IPS DF 6.9 (cell line): Measurements from ENCODE around the gene KLK2.

Experiments
- DNase-seq: peaks from one replicate; pipeline ENCODE4 v3.0.0-alpha.2; 2013; ENCODE audit warnings: low read depth, low spot score
- H3K27ac ChIP-seq: one replicate; pipeline ENCODE4 v1.5.1; 2013; ENCODE audit warnings: low read length, control low read depth
- H3K27me3 ChIP-seq: 2 replicates; pipeline ENCODE4 v1.6.1; 2013; ENCODE audit warnings: mild to moderate bottlenecking, low read length; ENCODE audit not compliant: control insufficient read depth, insufficient read depth
- H3K36me3 ChIP-seq: 2 replicates; pipeline ENCODE4 v1.6.1; 2013; ENCODE audit warnings: low read length; ENCODE audit not compliant: control insufficient read depth, insufficient read depth
- H3K4me1 ChIP-seq: 2 replicates; pipeline ENCODE4 v1.6.1; 2013; ENCODE audit warnings: low read length; ENCODE audit not compliant: control insufficient read depth, insufficient read depth
- H3K4me3 ChIP-seq: 2 replicates; pipeline ENCODE4 v1.5.1; 2013; ENCODE audit warnings: mild to moderate bottlenecking, low read length
- H3K9me3 ChIP-seq: 2 replicates; pipeline ENCODE4 v1.6.1; 2013; ENCODE audit warnings: low read length, inconsistent platforms; ENCODE audit not compliant: control insufficient read depth, insufficient read depth
- WGBS: extraction: QIAGEN DNeasy Blood & Tissue Kit; methylation state at CpG from one replicate; pipeline ENCODE4 v1.1.7; 2013; ENCODE audit warnings: mixed read lengths, missing lambda C conversion rate; ENCODE audit not compliant: insufficient read length, insufficient coverage; 5-methylcytosine and 5-hydroxymethylcytosine counted together

The KLK2 gene

GRCh38 chr19:50909240-50910070, 36.2 kb downstream of the KLK2 start:
- no peaks in the 10 kb centered on the region for H3K36me3 ChIP-seq
- no CpG with 5 or more reads among the region's 36 CpGs for WGBS
- H3K27me3 ChIP-seq = peaks cover 8% of the 10 kb centered on the region; the same call in 1 of the 2 replicates
- DNase-seq = peak; percentile 77
- no peaks in the 10 kb centered on the region for H3K9me3 ChIP-seq
- H3K27ac ChIP-seq = no peak overlapping the region
- H3K4me1 ChIP-seq = no peaks in the 10 kb centered on the region
- H3K4me3 ChIP-seq = peak overlapping the region; percentile 45; the same call in 1 of the 2 replicates

DNA sequence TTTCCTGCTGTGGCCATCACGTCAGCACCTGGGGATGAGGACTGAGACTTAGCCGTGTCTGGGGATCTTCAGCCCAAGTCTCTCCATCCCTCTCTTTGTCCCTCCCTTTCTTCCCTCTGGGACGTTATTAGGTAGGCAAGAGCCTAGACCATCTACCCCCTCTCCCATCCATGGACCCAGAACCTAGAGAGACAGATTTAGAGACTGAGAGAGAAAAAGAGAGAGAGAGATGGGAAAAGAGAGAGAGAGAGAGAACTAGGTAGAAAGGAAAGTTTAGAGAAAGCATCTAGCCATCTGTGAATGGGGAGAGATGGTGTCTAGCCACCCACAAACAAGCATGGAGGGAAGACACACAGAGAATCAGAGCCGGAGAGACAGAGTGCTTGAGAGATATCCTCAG, 37.5 kb downstream of the KLK2 start:
- H3K4me3 ChIP-seq = no peak overlapping the region
- WGBS = no CpG with 5 or more reads among the region's 4 CpGs

GRCh38 chr19:50911206-50912101, 38.2 kb downstream of the KLK2 start, which contains the start of gene KLK4:
Gene KLK4 (minus strand): TSS chr19:50911395. CDS start chr19:50910738, 657 bp downstream.
- Histone ChIP-seq H3K27me3 (peaks cover 8% of the 10 kb centered on the region; the same call in 1 of the 2 replicates), H3K4me3 (no peak within 1 kb of the TSS), H3K27ac (no peak within 1 kb of the TSS)

More for the DNA sequence above, 37.5 kb downstream of the KLK2 start:
- Histone ChIP-seq H3K9me3 (no peaks in the 10 kb centered on the region), H3K36me3 (no peaks in the 10 kb centered on the region), H3K4me1 (no peaks in the 10 kb centered on the region), H3K27me3 (peaks cover 8% of the 10 kb centered on the region; the same call in 1 of the 2 replicates), H3K27ac (no peak overlapping the region)
- DNase-seq = no peak

DNA sequence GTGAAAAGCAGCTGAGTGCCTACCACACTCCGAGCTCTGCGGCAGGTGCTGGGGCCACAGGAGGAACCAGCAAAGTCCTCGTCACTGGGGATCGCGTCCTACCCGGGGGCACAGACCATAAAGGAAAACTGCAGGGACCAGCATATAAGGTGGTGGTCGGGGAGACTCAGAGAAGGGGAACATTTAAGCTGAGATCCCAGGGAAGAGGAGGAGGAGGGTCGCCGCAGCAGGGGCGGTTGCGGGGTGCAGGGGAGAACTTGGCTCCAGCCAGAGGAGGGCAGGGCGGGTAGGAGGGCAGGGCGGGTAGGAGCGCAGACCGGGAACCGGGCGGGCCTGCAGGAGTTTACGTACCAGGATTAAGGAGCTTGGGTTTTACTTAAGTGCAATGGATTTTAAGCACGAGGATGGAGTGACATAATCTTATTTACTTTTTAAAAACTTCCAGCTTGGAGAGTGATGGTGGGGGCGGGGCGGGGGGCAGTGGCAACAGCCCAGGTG, 38.9 kb downstream of the KLK2 start:
- Histone ChIP-seq H3K9me3 (no peaks in the 10 kb centered on the region), H3K4me1 (no peaks in the 10 kb centered on the region), H3K27ac (no peak overlapping the region), H3K4me3 (no peak overlapping the region), H3K27me3 (peaks cover 8% of the 10 kb centered on the region; the same call in 1 of the 2 replicates), H3K36me3 (no peaks in the 10 kb centered on the region)
- no peak for DNase-seq
- WGBS = no CpG with 5 or more reads among the region's 21 CpGs

More at GRCh38 chr19:50911206-50912101, 38.2 kb downstream of the KLK2 start, which contains the start of gene KLK4:
- Histone ChIP-seq H3K9me3 (no peaks in the 10 kb centered on the region), H3K4me1 (no peaks in the 10 kb centered on the region), H3K36me3 (no peaks in the 10 kb centered on the region)
- 100% methylated on average over 1 of the region's 9 CpGs for WGBS
- DNase-seq = no peak

DNA sequence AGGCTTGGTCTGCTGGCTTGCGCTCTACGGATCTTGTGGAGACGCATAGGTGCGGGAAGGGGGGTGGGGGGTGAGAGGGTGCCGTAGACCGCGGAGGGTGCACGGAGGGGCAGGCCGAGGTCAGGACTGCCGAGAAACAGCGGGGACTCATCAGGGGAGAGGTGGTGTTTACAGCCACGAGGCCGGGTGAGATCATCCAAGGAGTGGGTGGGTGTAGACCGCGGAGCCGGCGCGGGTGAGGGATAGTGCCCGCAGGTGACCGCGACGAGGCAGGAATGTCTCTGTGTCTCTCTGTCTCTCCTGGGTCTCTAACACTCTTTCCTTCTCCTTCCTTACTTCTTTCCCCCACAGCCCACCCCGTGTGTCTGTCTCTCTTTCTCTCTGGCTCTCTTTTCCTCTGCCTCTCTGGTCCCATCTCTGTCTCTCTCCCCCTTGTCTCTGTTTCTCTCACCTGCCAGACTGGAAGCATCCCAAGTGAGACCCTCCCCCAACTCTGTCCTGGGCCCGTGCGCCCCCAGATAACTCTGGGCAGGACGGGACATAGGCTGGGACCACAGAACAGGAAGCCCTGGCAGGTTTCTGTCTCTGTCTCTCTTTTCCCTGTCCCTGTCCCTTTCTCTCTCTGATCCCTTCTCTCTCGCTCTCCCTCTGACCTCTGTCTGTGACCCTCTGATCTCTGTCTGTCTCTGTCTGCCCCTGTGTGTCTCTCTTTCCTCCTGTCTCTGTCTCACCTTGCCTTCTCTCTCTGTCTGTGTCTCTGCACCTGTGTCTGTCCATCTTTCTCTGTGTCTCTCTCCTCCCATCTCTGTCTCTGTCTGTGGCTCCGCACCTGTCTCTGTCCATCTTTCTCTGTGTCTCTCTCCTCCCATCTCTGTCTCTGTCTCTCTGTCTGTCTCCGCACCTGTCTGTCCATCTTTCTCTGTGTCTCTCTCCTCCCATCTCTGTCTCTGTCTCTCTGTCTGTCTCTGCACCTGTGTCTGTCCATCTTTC, 39.8 kb downstream of the KLK2 start:
- H3K36me3 ChIP-seq = no peaks in the 10 kb centered on the region
- H3K9me3 ChIP-seq = no peaks in the 10 kb centered on the region
- H3K27me3 ChIP-seq = peaks cover 8% of the 10 kb centered on the region; the same call in 1 of the 2 replicates
- no peaks in the 10 kb centered on the region for H3K4me1 ChIP-seq
- no CpG with 5 or more reads among the region's 29 CpGs for WGBS
- DNase-seq = no peak
- no peak overlapping the region for H3K4me3 ChIP-seq
- no peak overlapping the region for H3K27ac ChIP-seq

GRCh38 chr19:50916069-50916468, 42.8 kb downstream of the KLK2 start:
- no peak overlapping the region for H3K4me3 ChIP-seq
- DNase-seq = no peak
- no CpG with 5 or more reads among the region's 2 CpGs for WGBS
- no peaks in the 10 kb centered on the region for H3K9me3 ChIP-seq
- H3K27ac ChIP-seq = no peak overlapping the region
- H3K27me3 ChIP-seq = peaks cover 7% of the 10 kb centered on the region; the same call in 1 of the 2 replicates
- H3K4me1 ChIP-seq = no peaks in the 10 kb centered on the region
- H3K36me3 ChIP-seq = no peaks in the 10 kb centered on the region

GRCh38 chr19:50921426-50922316, 48.4 kb downstream of the KLK2 start:
- Histone ChIP-seq H3K36me3 (no peaks in the 10 kb centered on the region), H3K4me3 (no peak overlapping the region), H3K4me1 (no peaks in the 10 kb centered on the region), H3K27ac (no peak overlapping the region), H3K27me3 (no peaks in the 10 kb centered on the region), H3K9me3 (no peaks in the 10 kb centered on the region)
- WGBS = no CpG with 5 or more reads among the region's 12 CpGs
- DNase-seq = no peak

GRCh38 chr19:50922317-50922853, 49.1 kb downstream of the KLK2 start:
- Histone ChIP-seq H3K4me1 (no peaks in the 10 kb centered on the region), H3K36me3 (no peaks in the 10 kb centered on the region), H3K9me3 (no peaks in the 10 kb centered on the region), H3K27ac (no peak overlapping the region), H3K27me3 (no peaks in the 10 kb centered on the region), H3K4me3 (no peak overlapping the region)
- peak; percentile 88 for DNase-seq
- no CpG with 5 or more reads among the region's 21 CpGs for WGBS

GRCh38 chr19:50924586-50924985, 51.3 kb downstream of the KLK2 start:
- no peak for DNase-seq
- Histone ChIP-seq H3K4me3 (no peak overlapping the region), H3K27me3 (no peaks in the 10 kb centered on the region), H3K9me3 (no peaks in the 10 kb centered on the region), H3K36me3 (no peaks in the 10 kb centered on the region), H3K4me1 (no peaks in the 10 kb centered on the region), H3K27ac (no peak overlapping the region)
- WGBS = no CpG with 5 or more reads among the region's 6 CpGs
